Ishikawa (cell line): Measurements from ENCODE around the gene PTPRD.

ENCODE experiments used
- CEBPB ChIP-seq: IDR thresholded peaks from 2 replicates; pipeline ENCODE4 v1.6.1; 2012
- CREB1 ChIP-seq: IDR thresholded peaks from 2 replicates; pipeline ENCODE4 v1.6.1; 2012; ENCODE audit warnings: low read depth
- EGR1 ChIP-seq: IDR thresholded peaks from 2 replicates; pipeline ENCODE4 v1.6.1; 2012
- EP300 ChIP-seq: IDR thresholded peaks from 2 replicates; pipeline ENCODE4 v1.6.1; 2012; ENCODE audit warnings: borderline replicate concordance
- FOXM1 ChIP-seq: IDR thresholded peaks from 2 replicates; pipeline ENCODE4 v1.6.1; 2012; ENCODE audit warnings: low read depth, borderline replicate concordance
- NFIC ChIP-seq: IDR thresholded peaks from 2 replicates; pipeline ENCODE4 v1.6.1; 2012
- RAD21 ChIP-seq: IDR thresholded peaks from 2 replicates; pipeline ENCODE4 v1.6.1; 2012; ENCODE audit warnings: low read depth
- TAF1 ChIP-seq: IDR thresholded peaks from 2 replicates; pipeline ENCODE4 v1.6.1; 2012; ENCODE audit warnings: low read depth, mild to moderate bottlenecking
- TCF12 ChIP-seq: IDR thresholded peaks from 2 replicates; pipeline ENCODE4 v1.6.1; 2012; ENCODE audit warnings: low read depth
- TEAD4 ChIP-seq: IDR thresholded peaks from 2 replicates; pipeline ENCODE4 v1.6.1; 2012
- YY1 ChIP-seq: IDR thresholded peaks from 2 replicates; pipeline ENCODE4 v1.6.1; 2012; ENCODE audit warnings: low read depth
- ZBTB7A ChIP-seq: IDR thresholded peaks from 2 replicates; pipeline ENCODE4 v1.6.1; 2012; ENCODE audit warnings: low read depth
- TF ChIP-seq, protein P1 (sequence below): IDR thresholded peaks from 2 replicates; pipeline ENCODE4 v1.6.1; 2012
- TF ChIP-seq, protein P2 (sequence below): IDR thresholded peaks from 2 replicates; pipeline ENCODE4 v1.6.1; 2012
- TF ChIP-seq, protein P3 (sequence below): IDR thresholded peaks from 2 replicates; pipeline ENCODE4 v1.6.1; 2012; ENCODE audit warnings: low read depth, mild to moderate bottlenecking

Gene PTPRD

DNA sequence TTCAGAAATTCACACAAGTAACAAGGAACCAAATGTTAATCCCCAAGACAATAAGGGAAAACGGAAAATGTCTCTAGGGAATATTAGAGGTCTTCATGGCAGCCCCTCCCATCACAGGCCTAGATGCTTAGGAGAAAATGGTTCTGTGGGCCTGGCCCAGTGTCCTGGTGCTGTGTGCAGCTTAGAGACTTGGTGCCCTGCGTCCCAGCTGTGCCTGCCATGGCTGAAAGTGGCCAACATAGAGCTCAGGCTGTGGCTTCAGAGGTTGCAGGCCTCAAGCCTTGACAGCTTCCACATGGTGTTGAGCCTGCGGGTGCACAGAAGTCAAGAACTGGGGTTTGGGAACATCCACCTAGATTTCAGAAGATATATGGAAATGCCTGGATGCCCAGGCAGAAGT is 942.3 kb downstream of the PTPRD start:
- TF ChIP-seq RAD21 (no peak), CREB1 (no peak), FOXM1 (no peak), TEAD4 (no peak), NFIC (no peak), EGR1 (no peak), CEBPB (no peak), TCF12 (no peak)
- TF ChIP-seq, protein P1, sequence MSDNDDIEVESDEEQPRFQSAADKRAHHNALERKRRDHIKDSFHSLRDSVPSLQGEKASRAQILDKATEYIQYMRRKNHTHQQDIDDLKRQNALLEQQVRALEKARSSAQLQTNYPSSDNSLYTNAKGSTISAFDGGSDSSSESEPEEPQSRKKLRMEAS: no peak
- TF ChIP-seq, protein P2, sequence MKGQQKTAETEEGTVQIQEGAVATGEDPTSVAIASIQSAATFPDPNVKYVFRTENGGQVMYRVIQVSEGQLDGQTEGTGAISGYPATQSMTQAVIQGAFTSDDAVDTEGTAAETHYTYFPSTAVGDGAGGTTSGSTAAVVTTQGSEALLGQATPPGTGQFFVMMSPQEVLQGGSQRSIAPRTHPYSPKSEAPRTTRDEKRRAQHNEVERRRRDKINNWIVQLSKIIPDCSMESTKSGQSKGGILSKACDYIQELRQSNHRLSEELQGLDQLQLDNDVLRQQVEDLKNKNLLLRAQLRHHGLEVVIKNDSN: no peak

DNA sequence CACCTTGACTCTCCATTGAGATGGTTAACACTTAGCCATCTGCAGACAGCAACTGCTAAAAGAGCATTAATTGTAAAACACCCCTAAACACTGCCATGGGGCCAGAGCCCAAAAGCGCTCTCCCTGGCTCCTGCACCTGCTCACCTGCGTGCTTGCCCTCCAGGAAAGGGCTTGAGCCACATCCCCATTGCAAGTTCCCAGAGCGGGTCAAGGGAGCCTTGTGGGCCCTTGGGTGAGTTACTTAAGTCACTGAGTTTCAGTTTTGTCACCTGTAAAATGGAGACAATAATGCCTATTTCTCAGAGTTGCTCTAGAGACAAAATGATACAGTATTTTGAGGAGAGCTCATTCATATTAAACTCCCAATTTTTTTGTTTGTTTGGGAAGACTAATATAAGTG is 967.8 kb downstream of the PTPRD start:
- TF ChIP-seq, protein P3, sequence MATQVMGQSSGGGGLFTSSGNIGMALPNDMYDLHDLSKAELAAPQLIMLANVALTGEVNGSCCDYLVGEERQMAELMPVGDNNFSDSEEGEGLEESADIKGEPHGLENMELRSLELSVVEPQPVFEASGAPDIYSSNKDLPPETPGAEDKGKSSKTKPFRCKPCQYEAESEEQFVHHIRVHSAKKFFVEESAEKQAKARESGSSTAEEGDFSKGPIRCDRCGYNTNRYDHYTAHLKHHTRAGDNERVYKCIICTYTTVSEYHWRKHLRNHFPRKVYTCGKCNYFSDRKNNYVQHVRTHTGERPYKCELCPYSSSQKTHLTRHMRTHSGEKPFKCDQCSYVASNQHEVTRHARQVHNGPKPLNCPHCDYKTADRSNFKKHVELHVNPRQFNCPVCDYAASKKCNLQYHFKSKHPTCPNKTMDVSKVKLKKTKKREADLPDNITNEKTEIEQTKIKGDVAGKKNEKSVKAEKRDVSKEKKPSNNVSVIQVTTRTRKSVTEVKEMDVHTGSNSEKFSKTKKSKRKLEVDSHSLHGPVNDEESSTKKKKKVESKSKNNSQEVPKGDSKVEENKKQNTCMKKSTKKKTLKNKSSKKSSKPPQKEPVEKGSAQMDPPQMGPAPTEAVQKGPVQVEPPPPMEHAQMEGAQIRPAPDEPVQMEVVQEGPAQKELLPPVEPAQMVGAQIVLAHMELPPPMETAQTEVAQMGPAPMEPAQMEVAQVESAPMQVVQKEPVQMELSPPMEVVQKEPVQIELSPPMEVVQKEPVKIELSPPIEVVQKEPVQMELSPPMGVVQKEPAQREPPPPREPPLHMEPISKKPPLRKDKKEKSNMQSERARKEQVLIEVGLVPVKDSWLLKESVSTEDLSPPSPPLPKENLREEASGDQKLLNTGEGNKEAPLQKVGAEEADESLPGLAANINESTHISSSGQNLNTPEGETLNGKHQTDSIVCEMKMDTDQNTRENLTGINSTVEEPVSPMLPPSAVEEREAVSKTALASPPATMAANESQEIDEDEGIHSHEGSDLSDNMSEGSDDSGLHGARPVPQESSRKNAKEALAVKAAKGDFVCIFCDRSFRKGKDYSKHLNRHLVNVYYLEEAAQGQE: no peak
- TF ChIP-seq ZBTB7A (no peak), EP300 (no peak), CEBPB (no peak), TEAD4 (no peak), TAF1 (no peak), RAD21 (no peak), EGR1 (no peak)

DNA sequence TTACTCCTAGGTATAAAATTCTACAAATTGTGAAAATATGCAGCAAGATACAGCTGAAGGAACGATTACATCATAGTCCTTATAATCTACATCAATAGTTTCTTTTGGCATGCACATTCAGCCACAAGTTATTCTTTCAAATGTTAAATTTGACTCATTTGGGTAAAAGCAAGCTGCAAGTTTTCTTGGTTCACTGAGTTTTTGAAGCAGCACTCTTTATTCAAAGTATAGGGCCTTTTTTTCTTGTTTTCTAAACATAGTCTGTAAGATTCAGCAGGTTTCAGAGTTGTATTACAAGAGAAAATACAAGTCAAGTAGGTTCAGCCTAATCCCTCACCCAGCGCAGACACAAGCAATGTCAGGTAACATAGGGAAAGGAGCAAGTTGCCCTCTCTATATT is 981.5 kb downstream of the PTPRD start:
- TF ChIP-seq, protein P1: no peak
- TF ChIP-seq, protein P3: no peak
- TF ChIP-seq TCF12 (no peak), FOXM1 (no peak), TEAD4 (no peak), TAF1 (no peak), EP300 (no peak), NFIC (no peak), CREB1 (no peak), YY1 (no peak), ZBTB7A (no peak), EGR1 (no peak), CEBPB (no peak), RAD21 (no peak)
- TF ChIP-seq, protein P2: no peak

DNA sequence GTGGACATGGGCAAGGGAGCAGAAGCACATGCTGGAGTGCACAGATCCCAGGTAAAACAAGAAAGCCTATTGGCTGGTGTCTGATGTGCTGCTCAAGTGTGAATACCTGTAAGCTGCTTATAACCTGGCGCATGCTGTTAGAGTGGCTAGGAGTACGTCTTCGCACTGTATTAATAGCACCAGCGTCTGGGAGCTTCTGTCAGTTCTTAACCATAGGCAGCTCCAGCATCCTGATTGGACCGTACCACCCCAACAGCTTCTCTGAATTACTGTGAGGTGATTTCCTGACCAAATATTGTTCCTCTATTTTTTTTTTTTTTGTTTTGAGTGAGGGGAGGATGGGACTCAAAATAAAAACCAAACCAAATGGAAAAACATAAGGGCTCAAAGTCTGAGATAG is 987.6 kb downstream of the PTPRD start:
- TF ChIP-seq EP300 (no peak), CREB1 (no peak), YY1 (no peak), ZBTB7A (no peak), EGR1 (no peak), TAF1 (no peak), RAD21 (no peak), NFIC (no peak), TCF12 (no peak), CEBPB (no peak), TEAD4 (no peak)
- TF ChIP-seq, protein P2: no peak
- TF ChIP-seq, protein P3: no peak
- TF ChIP-seq, protein P1: no peak
